Inferior parietal cortex (tissue), 1 donor: ENCODE data around the gene SLC7A5.
"Not testable (repeated sequence)": the region's sequence is repeated elsewhere in the genome, so short reads cannot be mapped to it uniquely, and the experiment has no call there.

Source experiments
- DNase-seq: peaks from one replicate; pipeline ENCODE4 v3.0.0-alpha.2; 2016; ENCODE audit errors: extremely low spot score

SLC7A5 gene

DNA sequence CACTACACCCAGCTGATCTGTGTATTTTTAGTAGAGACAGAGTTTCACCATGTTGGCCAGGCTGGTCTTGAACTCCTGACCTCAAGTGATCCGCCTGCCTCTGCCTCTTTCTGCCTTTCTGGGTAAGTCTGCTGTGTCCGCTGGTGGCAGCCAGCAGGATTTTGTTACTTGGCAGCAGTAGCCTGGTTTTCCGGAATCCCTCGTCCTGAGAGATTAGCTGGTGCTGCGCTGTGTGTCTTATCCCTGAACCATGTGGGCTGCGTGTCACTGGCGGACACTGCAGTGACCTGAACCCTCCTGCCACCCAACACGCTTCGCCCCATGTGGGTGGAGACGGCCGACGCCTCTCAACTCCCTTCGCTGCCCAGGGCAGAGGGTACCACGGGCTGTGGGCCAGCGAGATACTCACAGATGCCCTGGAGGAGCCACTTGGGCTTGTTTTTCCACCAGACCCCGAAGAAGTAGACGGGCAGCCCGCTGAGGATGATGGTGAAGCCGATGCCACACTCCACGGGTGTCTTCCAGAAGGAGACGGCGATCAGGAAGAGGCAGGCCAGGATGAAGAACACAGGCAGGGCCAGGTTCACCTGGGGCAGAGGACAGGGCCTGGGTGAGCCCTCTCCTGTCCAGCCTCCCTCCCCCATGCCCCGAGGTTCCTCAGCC lies 35.2 kb downstream of the SLC7A5 start:
- DNase-seq, result no peak

DNA sequence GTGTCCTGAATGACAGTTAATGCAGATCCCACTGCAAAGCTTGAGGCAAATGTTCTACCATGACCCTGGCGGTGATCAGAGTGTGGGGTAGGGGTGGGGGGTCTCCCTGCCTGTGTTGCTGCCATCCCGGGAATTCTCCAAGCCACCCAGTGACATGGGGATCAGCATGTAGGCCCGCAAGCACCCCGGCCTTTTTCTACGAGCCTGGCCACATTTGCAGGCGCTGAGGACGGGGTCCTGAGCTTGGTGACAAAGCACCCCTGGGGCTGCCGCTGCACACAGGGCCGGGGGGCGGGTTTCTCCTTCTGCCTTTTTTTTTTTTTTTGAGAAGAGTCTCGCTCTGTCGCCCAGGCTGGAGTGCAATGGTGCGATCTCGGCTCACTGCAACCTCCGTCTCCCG lies 35.8 kb downstream of the SLC7A5 start:
- DNase-seq, result no peak

DNA sequence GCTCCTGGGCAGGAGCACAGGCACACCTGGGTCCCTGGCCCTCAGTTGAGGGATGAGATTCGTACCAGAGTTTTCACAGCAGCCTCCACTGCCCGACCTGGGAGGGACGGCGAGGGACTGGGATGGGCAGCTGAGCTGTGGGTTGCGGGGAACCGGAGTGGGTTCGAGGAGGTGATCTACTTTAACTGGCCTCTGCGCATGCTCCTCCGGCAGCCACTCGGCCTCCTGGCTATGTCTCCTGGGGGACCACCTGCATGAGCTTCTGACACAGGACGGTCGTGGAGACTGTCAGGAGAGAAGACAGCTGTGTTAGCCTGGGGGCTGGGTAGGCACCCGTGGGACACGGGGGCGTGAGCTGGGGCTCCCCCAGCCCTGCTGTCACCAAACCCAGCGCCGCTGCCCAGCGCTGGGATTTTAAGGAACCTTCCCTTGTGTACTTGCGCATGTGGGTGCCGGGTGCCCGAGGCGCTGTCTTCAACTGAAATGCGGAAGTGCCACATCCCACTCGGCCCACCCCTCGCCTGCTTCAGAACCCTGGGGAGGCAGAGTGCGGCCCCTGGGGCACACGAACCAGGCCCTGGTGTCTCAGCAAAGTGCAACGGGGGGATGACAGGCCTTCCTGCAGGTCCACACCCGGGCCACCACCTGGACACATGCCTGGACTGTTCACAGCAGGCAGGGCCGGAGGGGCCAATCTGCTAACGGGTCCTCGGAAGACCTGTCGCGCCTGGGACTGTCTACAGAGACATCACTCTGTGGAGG lies 36.4 kb downstream of the SLC7A5 start:
- no peak for DNase-seq

DNA sequence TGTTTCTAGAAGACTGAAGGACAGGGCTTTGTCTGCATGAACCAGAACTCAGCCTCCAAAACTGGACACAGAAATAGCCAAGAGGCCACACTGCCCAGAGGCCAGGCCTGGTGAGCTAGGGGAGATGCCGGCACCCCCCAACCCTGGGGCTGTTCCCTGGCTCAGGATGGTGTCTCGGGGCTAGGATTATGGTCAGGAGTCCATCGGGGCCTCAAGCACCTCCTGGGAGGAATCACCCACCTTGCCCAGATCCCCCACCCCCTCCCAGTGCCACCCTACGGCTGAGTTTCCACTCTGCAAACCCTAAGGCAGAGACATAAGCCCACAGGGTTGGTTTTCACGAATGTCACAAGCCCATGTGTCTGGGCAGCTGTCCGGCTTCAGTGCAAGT lies 37.2 kb downstream of the SLC7A5 start:
- no peak for DNase-seq

DNA sequence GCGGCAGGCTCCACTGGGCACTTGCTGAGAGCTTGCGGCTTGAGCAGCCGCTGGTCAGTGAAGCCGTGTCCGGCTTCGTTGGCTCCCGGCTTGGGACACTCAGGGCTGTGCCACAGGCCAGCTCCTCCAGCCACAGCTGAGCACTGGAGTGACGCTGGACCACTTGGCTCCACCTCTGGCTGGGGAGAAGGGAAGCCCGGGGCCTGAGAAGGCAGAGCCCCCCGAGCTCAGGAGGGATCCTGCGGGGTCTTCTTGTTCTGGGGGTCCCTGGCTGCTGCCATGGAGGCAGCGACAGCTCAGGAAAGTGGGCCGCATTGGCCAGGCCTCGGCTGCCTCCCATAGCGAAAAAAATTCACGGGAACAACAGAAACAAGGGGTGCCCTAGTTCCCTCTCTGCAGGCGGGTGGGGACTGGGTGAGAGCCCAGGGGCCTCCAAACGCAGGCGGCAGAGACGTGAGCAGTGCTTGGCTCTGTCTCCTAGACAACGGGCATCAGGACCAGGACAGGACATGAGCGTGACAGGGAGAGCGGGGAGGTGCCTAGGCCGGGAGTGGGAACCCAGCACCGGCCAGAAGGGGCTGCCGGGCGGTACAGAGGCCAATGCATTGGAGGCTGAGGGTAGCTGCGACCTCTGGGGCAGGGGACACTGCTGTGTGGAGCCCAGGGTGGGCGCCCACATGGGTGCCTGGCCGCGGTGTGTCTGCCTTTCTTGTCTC lies 37.7 kb downstream of the SLC7A5 start:
- DNase-seq, result no peak

DNA sequence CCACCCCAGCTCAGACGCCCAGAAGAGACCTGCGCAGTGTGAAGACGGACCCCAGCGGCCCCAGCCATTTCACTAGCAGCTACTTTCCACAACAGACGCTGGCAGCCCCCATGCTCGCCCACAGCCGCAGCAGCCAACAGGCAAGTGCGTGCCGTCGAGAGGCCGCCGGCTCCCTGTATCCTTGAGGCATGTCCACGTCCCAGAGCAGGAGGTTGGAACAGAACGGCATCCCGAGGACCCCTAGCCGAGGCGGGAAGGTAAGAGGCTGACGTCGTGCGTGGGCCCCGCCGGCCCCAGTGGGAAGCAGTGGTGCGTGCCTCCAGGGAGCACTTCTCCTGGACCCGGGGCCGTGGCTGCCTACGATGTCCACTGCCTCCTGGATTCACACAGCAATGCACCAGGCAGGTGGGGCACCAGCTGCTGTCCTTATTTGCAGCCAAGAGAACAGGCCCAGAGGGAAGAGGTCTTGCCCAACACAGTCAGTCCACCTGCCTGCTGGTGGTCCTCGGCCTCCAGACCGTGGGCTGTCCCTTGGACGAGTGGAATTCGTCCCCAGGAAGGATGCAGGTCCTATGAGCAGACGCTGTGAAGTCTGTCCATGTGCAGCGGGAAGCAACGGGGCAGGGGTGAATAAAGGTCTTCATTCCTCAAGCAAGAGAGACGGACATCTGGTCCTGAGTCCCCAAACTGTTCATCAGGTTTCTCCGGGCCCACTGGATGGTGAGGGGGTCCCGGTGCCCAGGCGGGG lies 38.5 kb downstream of the SLC7A5 start:
- DNase-seq, result no peak

DNA sequence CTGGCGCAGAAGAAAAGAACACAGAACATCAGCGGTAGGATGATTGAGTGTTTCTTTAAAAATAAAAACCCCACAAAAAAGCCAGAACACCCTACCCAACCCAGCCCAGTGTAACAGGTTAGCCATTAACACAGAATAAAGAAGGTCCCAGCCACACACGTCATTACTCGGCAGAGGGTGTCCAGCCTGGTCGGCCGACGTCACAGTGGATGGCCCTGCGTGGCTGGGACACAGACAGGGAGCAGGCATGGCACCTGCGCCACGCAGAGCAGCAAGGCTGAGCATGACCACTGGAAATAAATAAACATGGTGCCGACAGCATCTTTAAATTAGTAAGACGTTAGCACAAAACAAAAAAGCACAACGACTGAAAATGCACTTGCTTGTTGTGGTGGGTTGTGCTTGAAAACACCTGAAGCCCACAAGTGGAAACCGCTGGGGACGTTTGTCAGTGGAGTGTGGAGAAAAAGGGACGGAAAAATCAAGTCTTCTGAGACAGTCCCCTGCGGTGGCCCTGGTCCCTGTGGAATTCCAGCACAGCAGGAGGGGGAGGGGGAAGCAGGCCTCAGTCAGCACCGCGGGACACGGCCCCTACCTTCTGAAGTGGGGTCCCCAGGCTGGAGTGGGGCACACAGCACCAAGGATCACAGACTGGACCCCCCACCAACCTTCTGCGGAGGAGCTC lies 39.2 kb downstream of the SLC7A5 start:
- no peak for DNase-seq

DNA sequence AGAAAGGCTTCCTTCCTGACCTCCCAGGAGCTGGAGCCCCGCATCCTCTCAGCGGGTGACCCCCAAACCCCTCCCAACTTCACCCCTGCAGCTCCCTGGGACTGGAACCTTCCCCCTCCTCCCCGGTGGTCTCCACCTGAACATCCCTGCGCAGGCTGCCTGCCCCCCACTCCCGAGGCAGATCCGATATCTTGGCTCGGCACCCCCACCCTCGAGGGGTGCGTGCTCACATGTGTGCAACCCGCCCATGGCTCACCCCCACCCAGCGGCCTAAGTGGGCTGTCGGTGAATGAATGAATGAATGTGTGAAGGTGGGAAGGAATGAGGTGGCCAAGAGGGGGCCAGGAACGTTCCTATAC lies 39.7 kb downstream of the SLC7A5 start:
- no peak for DNase-seq

DNA sequence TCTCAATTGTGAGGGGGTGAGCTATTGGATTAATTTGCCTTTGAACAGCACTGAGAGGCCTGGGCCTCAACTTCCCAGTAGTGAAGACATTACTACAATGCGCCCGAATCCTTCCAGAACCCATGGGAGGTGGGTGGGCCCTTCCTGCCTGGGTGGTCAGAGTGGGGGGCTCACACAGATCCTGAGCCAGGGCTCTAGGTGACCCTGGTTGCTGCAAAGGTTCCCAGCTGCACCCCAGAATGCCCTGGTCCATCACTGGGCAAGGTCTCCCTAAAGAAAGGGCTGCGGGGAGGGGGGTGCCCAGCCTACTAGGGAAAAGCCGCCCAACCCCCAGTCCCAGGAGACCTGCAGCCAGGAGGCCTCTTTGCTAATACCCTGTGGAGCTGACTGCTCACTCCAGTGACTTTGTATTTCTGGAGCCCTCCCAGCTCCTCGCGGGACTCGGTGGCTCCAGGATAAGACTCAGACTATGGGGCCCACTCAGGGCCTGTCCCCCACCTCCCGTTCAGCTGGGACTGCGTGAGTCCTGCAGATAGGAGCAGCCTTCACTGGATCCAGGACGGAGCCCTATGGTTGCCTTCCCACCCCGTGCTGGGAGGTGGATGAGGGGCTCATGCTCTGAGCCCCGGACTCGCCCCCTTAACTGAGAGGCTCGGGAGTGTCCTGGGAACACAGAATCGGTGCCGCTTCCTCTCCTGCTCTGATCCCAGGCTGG lies 40.2 kb downstream of the SLC7A5 start:
- DNase-seq, result no peak

DNA sequence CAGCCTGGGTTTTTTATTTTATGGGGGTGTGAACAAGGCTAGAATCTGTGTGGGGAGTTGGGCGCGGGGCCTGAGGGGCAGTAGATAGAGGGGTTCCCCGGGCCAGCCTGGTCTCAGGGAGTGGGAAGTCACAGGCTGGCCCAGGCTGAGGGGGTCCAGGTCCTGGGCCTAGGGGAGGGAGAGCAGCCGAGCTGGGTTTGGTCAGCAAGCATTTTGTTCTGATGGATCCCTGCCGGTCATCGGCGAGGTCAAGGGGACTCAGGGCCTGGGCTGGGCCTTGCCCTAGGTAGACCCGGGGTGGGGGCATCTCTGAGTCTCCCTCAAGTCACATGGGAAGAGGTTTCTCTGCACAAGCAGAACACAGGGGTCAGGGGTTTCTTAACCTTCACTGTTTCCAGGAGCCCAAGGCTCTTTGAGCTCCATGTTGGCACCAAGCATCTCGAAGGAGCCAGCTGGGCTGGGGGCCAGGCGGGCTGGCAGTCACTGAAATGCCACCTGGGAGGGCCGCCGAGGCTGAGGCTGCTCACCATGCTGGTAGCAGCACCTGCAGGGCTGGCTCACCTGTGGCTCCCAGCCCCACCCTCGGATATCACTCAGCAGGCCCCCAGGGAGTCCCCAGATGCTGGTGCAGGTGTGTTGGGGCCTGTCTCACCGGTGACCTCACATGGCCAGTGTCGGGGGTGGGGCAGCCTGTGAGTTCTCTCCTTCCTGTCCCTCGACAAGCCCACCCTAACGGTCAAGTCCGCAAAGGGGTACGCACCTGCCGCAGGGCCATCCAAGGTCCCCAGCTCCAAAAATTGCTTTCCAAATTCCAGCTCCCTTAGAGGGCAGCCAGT lies 41.0 kb downstream of the SLC7A5 start:
- no peak for DNase-seq

DNA sequence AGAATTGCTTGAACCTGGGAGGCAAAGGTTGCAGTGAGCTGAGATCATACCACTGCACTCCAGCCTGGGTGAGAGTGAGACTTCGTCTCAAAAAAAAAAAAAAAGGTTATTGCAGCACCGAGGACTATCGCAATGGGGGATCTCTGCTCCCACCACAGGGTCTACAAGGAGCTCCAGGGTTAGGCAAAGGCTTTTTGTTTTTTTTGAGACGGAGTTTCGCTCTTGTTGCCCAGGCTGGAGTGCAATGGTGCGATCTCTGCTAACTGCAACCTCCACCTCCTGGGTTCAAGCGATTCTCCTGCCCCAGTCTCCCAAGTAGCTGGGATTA lies 41.8 kb downstream of the SLC7A5 start:
- not testable (repeated sequence) for DNase-seq

DNA sequence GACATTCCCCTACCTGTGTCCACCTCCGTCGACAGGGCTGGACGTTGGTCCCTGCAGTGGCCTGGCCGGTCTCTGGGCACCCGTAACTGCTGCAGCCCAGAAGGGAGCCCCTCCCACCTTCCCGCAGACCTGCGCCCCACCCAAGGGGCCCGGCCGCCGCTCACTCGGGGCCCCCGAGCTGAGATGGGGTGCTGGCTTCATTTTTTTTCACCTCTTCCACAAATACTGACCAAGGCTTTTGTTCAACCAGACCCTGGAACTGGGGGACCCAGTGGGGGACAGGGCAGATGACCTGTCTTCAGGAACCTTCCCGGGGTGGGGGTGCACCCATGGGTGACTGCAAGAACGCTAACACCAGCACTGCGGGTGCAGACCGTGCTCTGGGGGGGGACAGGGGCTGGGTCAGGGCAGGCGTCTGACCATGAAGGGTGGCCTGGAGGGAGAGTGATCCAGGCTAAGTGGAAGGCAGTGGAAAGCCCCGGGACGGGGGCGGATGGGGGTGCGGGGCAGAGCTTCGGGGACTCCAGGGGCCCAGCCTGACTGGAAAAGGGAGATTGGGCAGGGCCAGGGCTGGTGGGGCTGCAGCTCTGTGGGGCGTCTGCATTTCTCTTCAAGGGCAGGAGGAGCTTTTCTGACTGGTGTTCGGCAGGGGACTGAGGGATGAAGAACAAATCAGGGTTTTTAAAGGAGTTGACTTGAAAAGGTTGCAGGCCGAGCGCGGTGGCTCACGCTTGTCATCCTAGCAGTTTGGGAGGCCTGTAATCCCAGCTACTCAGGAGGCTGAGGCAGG lies 42.3 kb downstream of the SLC7A5 start:
- no peak for DNase-seq

DNA sequence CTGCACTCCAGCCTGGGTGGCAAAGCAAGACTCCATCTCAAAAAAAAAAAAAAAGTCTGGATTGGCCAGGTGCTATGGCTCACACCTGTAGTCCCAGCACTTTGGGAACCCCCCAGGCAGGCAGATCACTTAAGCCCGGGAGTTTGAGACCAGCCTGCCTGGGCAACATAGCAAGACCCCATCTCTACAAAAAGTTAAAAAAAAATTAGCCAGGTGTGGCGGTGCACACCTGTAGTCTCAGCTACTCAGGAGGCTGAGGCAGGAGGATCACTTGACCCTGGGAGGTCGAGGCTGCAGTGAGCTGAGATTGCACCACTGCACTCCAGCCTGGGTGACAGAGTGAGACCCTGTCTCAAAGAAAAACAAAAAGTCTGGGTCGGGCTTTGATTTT lies 42.9 kb downstream of the SLC7A5 start:
- DNase-seq, result not testable (repeated sequence)

DNA sequence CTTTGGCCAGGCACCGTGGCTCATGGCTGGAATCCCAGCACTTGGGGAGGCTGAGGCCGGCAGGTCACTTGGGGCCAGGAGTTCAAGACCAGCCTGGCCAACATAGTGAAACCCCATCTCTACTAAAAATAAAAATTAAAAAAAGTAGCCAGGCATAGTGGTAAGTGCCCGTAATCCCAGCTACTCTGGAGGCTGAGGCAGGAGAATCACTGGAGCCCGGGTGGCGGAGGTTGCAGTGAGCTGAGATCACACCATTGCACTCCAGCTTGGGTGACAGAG lies 43.5 kb downstream of the SLC7A5 start:
- not testable (repeated sequence) for DNase-seq

DNA sequence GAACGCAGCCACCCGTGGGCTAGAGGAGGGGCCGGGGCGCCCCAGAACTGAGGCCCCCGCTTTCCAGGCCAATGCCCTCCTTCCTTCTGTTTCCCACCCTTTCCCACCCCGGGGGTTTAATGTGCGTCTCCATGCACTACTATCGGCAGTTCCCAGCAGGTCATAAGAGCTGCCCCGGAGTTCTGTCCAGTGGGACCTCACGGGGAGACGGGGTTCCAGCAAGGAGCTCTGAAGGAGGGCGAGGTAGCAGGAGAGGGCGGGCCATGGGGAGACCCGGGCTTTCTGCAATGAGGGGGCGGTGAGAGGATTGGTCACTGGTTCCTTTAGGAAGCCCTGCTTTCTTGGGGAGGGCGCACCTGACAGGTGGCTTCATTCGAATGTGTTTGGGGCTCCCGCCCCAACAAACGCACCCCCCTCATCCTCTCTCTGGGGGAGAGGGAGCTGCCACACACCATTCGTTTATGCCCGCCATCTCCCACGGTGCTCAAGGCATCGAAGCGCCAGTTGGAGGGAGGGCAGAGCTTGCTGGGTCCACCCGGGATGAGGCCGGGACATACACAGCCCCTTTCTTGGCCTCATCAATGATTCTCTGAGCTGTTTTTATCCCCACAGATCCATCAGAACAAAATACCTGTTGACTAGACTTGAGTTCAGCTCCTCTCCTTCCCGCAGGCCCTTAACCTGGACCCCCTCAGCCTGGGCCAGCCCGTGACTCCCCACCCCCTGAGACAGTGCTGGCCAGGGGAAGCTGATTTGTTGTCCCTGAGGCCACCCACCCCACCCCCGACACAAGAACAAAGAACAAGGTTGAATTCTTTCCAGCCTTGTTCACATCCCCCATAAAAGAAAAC lies 44.1 kb downstream of the SLC7A5 start:
- no peak for DNase-seq

DNA sequence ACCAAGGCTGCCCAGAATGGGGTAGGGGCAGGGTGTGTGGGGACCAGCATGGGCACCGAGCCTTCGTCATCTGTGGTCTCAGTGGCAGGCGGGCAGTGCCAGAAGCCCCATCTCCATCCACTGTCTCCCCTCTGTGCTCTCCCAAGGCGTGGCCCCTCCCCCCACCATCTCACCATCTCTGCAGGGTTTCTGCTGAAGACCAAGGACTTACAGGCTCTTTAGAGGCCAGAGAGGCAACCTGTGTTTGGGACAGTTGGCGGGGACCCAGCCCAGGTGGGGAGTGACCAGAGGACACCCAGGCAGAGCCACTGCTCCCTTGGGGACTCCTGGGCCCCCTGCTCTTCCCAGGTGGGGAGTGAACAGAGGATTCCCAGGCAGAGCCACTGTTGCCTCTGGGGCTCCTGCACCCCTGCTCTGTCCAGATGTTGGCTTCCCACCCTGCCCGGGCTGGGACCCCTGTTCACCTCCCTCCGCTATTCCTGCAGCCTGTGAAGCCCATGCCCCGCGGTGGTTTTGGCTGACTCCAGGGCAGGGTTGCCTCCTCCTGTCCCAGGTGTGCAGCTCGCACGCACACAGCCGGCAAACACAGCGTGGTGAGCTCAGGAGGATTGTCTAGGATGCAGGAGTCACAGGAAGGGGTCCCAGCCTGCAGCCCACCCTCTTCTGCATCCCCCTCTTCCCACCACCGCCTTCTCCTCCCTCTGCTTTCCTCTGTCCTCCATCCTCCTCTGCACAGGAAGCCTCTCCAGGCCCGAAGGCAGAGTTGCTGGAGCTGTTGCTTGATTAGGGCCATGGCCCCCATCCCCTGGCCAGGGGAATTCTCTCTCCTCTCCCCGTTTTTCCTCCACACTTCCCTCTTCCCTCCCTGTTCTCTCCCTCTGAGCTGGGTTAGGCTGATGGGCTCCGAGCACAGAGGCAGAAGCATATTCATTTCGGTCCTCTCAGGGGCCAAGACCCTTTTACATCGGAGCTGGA lies 45.0 kb downstream of the SLC7A5 start:
- DNase-seq, result no peak

DNA sequence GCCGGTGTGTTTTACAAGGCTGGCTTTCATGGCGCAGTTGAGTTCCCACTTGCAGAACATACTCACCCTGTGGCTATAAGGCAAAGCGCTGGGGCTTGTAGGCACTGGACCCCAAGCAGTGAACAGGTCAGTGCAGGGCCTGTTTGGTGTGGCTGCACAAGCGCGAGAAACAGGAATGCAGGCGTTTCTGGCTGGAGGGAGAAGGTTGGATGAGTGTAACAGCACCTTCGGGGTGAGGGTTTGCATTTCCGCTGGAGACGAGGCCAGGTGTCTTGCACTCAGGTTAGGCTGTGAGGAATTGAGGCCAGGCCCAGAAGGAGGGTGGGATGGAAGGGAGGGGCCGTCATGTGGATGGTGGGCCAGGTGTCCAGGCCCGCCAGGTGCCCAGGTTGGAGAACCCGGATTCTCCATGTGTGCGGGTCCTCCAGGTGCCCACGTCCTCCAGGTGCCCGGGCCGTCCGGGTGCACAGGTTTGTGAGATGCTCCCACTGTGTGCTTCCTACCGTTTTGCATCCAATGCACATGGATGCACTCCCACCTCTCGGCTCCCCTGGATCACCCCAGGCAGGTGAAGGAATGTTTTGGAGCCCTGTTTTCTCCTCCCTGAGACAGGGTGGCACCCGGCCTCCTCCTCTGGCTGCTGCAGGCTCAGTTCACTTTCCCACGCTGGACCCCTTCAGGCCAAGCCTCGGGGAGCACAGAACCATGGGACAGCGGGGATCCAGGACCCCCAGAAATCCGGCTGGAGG lies 46.0 kb downstream of the SLC7A5 start:
- no peak for DNase-seq
